CD4-positive, alpha-beta T cell treated with Interleukin-4 for 1 hour (primary cell): ENCODE data around the gene MCM7.
"Not testable (repeated sequence)": the region's sequence is repeated elsewhere in the genome, so short reads cannot be mapped to it uniquely, and the experiment has no call there.

Experiments used
- DNase-seq, 2 donors: peaks; one replicate each; pipeline ENCODE4 v3.0.0-alpha.2; 2020 to 2022

The MCM7 gene

DNA sequence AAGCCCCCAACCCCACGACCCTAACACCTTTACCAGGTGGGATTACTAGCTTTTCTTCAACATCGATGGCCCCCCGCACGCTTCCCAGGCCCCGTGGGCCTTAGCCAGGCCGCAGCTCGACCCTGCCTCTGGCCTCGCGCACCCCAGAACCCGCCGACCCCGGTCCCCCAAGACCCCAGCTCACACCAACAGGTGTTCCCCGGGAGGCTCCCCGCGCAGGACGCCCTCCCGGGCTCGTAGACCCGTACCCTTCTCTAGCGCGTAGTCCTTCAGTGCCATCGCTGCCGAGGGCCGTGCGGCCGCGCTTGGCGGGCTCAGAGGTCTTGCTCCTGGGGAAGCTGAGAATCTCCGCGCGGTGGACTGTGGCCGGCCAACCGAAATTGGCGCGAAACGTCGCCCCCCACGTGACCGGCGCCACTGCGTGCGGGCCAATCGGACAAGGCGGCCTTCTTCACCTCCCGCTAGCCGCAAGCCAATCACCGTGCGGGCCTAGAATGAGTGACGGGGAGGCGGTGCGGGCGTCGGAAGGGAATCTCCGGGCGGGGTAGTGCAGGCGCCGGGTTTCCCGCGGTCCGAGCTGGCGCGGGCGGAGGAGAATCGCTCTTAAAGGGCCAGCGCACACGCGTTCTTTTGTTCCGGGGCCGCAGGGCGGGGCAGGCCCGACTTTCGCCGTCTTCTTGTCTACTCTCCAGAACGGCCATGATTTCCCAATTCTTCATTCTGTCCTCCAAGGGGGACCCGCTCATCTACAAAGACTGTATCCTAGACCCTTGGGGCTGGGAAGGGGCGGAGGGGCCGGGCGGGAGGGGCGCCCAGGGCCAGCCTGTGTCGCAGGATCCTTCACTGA lies at the start of gene MCM7, which contains the start of gene AP4M1:
Gene MCM7 (minus strand): TSS at position 382 of the 847 bp plus-strand sequence. CDS start 103 bp downstream, at position 279.
Gene AP4M1 (plus strand): TSS at position 628 of the 847 bp plus-strand sequence. CDS start 72 bp downstream, at position 700.
- peak; percentile 97 for DNase-seq

DNA sequence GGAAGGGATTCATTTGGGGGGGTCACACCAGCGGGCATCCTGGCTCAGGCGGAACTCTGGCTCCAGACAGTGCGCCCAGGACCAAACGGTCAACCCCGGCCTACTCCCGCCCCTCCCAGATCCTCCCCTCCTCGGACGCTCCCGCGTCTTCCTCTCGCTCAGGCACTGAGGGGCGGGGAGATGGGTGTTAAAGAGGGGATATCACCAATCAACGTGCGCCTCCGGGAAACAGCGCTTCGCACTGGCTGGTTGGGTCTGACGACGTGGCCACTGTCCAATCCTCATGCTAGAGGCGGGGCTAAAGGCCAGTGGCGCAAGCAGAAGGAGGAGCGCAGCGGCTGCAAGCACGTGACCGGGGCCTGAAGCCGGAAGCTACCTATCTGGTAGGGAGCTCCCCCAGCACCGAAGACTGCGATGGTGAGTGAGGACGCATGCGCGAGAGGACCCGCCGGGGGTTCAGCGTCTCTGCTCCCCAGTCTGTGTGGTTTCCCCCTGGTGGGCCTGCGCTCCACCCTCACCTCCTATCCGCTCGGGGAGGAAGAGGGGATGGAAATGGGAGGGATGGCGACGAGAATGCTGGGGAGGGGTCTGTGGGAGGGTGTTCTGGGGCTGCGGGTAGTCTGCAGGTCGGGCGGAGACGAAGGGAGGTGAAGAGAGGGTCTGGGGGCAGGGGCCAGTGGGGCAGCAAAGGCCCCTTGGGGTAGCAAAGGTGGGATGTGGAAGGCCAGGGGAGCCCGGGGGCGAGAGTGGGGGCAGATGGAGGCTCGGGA lies 47.5 kb upstream of the MCM7 start, which contains the start of gene LAMTOR4:
Gene LAMTOR4 (plus strand): TSS at position 360 of the 770 bp plus-strand sequence. CDS start 55 bp downstream, at position 415.
- DNase-seq = peak; percentile 99 to 100

DNA sequence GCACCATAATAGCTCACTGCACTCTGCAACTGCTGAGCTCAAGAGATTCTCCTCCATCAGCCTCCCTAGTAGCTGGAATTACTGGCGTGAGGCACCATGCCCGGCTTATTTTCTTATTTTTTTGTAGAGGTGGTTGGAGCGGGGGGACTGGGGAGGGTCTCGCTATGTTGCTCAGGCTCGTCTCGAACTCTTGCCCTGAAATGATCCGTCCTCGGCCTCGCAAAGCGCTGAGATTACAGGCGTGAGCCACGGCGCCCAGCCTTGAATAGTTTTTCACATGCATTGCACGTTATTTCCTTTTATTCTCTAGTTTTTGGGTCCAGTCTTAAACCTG lies 47.0 kb upstream of the MCM7 start:
- no peak for DNase-seq

DNA sequence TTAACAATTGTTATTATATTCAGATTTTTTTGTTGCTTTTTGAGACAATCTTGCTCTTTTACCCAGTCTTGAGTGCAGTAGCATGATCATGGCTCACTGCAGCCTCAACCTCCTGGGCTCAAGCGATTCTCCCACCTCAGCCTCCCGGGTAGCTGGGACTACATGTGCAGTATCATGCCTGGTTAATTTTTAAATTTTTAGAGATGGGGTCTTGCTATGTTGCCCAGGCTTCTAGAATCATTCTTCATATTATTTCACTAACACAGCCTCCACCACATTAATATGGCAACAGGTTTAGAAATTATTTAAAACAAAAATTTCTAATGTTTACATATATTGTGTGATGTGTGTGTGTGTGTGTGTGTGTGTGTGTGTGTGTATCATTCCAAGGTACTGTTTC lies 46.1 kb upstream of the MCM7 start:
- DNase-seq = no peak

DNA sequence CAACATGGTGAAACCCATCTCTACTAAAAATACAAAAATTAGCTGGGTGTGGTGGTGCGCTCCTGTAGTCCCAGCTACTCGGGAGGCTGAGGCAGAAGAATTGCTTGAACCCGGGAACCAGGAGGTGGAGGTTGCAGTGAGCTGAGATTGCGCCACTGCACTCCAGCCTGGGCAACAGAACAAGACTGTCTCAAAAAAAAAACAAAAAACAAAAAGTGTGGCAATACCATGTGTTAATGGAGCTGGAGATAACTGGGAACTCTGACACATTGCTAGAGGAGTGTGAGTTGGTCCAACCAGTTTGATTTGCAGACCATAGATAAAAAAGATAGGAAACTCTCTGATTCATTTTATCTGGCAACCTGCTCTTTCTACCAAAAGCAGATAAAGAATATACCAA lies 45.2 kb upstream of the MCM7 start:
- not testable (repeated sequence) for DNase-seq

DNA sequence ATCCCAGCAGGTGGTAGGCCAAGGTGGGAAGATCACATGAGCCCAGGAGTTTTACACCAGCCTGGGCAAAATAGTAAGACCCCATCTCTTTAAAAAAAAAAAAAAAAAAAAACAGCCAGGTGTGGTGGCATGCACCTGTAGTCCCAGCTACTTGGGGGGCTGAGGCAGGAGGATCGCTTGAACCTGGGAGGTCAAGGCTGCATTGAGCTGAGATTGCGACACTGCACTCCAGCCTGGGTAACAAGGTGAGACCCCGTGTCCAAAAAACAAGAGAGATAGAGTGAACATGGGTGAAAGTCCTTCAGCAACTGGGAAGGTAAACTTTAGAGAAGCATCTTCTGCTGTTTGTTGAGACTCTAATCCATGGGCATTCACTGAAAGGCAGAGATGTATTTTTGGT lies 41.3 kb upstream of the MCM7 start:
- no peak for DNase-seq

DNA sequence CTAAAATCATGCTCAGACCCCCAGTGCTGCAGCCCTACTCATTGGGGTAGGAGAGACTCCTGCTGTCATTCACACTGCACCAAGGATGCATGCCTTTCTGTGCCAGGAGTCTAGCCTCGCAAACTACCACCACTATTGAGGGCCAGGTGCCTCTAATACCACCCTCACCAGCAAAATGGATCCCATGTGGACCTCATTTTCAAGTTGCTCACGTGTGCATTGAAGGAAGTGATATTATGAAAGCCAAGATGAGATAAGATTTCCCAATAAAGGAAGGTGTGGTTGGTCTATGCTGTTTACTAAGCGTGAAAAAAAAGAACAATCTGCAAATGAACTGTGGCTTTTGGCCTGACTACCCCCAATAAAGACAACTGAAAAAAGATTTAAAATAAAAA lies 40.4 kb upstream of the MCM7 start:
- no peak for DNase-seq

DNA sequence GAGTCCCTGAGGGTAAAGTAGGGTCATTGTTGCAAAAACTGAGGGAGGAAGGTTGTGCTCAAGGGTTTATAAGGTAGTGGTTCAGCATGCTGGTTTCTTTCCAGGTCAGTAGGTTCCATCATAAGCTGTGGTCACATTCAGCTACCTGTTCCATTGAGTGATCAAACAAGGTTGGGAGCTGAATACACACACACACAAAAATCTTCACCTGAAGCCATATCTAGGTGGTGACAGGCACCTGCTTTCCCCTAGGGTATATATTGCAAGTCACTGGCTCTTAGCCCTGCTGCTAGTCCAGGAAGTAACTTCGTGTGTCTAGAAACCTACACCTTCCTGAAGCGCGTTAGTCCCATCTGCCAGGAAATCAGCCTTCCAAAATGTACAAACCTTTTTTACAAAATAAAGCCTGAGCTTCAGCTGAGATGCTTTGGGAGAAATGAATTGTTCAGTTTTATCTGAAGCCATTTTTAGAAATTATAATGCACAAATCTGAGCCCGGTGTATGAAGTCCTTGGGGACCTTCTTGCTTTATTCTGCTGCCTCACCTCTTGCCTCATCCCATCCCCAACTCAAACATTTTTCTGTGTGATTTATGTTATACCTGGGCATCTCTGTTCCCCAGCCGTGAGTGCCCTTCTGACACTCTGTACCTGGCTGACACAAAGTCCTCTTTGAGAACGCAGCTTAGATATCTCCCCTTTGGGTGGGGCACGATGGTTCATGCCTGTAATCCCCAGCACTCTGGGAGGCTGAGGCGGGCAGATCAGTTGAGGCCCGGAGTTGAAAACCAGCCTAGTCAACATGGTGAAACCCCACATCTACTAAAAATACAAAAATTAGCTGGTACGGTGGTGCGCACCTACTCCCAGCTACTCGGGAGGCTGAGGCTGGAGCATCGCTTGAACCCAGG lies 36.9 kb upstream of the MCM7 start:
- DNase-seq = no peak

DNA sequence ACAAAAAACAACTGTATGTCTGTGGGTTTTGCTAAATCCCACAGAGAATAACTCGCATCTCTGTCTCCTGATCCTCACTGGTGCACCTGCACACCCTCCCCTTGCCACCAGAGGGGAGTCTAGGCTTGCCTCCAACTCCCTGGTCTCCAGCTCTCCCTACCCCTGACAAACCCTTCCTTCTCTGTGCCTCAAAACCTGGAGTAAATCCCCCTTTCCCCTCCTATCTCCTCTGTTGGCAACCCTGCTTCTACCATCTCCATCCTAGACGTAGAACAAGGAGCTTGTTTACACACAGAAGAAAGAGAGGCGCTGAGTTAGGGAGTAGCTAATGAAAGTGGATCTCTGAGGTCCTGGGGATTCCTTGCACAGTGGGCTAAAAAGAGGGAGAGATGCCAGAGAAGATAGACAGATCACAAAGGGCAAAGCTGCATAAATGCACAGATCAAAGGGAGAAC lies 31.5 kb upstream of the MCM7 start:
- peak; percentile 77 for DNase-seq

DNA sequence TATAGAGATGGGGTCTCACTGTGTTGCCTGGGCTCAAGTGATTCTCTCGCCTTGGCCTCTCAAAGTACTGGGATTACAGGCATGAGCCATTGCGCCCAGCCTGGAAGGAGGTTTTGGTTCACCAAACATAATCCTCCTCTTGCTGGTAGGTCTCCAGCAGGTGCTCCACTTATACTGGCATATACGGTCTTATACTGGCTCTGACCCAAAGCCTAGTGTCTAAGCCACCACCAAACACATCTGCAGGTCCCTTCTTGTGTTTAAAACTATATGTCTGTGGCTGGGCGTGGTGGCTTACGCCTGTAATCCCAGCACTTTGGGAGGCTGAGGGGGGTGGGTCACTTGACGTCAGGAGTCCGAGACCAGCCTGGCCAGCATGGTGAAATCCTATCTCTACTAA lies 30.9 kb upstream of the MCM7 start:
- no peak for DNase-seq

DNA sequence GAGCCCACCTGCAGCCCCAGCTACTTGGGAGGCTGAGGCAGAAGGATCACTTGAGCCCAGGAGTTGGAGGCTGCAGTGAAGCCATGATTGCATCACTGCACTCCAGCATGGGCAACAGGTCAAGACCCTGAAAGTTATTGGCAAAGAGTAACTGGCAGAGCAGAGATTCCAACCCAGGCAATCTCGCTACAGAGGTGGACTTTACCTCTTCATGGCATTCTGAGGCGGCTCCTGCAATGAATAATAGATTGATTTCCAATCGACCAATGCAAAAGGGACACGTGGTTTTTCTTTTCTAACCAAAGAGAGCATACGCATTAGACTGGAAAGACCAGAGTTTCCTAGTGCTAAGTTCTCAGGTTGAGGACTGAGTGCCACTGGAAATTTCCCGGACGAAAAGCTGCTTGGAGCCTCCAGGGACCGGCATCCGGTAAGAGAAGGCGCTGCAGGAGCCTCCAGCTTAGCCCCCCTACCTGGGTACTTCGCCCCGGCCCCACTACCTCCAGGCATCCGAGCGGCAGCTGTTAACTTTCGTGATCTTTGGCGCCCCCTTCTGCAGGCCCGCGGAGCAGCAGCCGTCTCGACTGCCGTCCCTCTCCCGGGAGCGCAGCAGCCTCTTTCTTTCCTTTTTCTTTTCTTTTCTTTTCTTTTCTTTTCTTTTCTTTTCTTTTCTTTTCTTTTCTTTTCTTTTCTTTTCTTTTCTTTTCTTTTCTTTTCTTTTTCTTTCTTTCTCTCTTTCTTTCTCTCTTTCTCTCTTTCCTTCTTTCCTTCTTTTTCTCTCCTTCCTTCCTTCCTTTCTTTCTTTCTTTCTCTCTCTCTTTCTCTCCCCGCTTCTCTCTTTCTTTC lies 29.6 kb upstream of the MCM7 start:
- peak; percentile 83 to 84 for DNase-seq

DNA sequence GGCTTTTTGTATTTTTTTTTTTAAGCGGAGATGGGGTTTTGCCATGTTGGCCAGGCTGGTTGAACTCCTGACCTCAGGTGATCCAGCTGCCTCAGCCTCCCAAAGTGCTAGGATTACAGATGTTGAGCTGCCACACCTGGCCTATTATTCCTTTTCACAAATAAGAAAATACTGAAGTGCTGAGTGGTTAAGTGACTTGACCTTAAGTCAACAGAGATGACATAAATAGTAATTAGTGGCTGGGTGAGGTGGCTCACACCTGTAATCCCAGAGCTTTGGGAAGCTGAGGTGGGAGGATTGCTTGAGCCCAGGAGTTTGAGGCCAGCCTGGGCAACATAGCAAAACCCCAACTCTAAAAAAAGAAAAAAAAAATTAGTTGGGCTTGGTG lies 29.0 kb upstream of the MCM7 start:
- not testable (repeated sequence) for DNase-seq

DNA sequence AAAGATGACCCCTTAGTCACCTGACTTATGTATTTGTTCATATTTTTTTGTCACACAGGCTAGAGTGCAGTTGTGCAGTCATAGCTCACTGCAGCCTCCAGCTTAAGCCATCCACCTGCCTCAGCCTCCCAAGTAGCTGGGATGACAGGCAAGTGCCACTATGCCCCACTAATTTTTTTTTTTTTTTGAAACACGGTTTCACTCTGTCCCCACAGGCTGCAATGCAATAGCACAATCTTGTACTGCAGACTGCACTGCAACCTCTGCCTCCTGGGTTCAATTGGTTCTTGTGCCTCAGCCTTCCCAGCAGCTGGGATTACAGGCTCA lies 27.4 kb upstream of the MCM7 start:
- no peak for DNase-seq

DNA sequence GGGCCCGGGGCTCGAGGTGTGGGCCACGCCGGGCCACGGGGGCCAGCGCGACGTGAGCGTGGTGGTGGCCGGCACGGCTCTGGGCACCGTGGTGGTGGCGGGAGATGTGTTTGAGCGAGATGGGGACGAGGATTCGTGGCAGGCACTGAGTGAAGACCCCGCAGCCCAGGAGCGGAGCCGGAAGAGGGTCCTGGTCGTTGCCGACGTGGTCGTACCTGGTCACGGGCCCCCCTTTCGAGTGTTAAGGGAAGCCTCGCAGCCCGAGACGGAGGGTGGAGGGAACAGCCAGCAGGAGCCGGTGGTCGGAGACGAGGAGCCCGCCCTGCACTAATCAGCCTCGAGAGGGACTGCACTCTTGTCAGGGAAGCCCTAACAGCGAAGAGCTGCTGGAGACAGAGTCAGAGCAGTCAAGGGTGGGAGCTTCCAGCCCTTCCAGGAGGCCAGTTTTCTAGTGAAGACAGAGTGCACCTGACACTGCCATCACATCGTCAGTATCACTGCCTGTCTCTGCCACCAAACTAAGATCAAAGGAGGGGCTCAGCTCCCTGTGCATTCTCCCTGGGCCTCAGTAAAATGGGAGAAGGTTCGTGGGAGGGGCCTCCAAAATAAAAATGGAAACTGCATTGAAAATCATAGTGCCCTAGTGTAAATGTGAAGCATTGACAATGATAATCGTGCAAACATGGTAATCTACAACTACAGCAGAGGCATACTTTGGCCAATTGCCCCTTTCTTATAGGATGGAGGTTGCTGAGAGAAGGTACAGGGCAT lies 26.9 kb upstream of the MCM7 start:
- DNase-seq = peak in 1 of 2 donors; percentile 25

DNA sequence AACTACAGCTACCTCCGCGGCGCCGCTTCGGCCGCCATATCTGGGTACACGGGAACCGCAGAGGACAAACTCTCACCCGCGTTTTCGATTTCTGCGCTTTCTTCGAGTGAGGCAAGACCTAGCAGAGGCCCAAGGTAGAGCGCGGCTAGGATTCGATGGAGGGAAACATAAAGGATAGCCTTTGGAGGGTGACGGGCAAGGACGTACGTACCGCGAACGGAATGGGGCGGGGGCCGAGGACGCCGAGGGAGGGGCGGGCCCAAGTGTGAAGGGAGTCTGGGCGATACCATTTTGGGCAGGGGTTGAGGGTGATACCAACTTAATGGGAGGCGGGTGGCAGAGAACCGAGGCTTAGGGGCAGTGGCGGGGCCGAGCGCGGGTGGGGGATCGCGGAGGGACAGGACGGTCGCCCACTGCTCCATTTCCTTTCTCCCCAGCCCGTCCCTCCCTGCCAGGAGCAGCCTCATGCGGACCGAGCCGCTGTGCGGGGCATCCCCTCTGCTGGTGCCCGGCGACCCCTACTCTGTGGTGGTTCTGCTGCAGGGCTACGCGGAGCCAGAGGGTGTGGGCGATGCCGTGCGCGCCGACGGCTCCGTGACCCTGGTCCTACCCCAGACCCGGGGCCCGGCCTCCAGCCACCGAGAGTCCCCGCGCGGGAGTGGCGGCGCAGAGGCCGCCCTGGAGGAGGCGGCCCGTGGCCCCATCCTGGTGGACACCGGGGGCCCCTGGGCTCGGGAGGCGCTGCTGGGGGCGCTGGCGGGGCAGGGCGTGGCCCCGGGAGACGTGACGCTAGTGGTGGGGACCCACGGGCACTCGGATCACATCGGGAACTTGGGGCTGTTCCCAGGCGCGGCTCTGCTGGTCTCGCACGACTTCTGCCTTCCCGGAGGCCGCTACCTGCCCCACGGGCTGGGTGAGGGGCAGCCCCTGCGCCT lies 26.0 kb upstream of the MCM7 start, which contains the start of gene MBLAC1:
Gene MBLAC1 (plus strand): TSS at position 37 of the 935 bp plus-strand sequence. CDS start 429 bp downstream, at position 466.
- peak; percentile 89 to 95 for DNase-seq

DNA sequence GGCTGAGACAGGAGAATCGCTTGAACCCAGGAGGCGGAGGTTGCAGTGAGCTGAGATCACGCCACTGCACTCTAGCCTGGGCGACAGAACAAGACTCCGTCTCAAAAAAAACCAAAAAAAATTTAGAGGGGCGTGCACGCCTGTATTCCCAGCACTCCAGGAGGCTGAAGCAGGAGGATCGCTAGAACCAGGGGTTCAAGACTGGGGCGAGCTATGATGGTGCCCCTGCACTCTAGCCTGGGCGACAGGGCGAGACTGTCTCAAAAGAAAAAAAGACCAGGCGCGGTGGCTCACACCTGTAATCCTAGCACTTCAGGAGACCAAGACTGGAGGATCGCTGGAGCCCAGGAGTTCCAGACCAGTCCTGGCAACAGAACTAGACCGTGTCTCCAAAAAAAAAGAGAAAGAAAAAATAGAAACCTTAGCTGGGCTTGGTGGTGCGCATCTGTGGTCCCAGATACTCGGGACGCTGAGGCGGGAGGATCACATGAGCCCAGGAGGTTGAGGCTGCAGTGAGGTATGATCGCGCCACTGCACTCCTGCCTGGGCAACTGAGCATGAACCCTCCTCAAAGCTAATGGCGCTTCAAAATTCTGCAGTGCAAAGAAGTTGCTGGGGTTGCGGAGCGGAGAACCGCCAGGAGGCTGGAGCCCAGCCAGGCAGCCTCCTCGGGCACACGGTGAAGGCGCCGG lies 25.2 kb upstream of the MCM7 start:
- no peak for DNase-seq

DNA sequence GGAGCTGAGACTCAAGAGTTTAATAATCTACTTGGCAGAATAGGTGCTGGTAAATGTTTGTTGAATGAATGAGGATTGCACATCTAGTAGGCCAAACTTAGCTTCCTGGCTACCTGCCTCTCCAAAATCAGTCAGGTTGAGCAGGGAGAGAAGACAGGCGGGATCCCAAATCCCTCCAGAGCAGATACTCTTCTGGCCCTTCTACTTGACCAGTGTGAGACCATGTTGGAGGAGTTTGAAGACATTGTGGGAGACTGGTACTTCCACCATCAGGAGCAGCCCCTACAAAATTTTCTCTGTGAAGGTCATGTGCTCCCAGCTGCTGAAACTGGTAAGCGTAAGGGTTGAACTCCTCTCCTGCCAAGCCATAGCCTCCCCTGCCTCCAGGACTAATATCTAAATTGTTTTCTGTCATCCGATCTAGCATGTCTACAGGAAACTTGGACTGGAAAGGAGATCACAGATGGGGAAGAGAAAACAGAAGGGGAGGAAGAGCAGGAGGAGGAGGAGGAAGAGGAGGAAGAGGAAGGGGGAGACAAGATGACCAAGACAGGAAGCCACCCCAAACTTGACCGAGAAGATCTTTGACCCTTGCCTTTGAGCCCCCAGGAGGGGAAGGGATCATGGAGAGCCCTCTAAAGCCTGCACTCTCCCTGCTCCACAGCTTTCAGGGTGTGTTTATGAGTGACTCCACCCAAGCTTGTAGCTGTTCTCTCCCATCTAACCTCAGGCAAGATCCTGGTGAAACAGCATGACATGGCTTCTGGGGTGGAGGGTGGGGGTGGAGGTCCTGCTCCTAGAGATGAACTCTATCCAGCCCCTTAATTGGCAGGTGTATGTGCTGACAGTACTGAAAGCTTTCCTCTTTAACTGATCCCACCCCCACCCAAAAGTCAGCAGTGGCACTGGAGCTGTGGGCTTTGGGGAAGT lies 23.4 kb upstream of the MCM7 start:
- no peak for DNase-seq

DNA sequence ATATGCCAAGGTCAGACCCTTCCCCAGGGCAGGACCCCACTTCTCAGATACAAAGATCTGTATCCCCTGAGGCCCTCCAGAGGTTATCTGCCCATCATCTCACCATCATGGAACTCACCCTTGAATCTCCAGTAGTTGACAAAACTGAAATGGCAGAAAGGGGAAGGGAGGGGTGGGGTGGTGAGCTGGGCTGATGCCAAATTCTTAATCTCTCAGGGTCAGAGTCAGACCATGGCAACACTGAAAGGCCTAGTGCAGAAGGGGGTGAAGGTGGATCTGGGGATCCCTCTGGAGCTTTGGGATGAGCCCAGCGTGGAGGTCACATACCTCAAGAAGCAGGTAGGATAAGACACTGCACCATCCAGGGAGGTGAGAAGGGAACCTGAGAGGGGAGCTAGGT lies 21.4 kb upstream of the MCM7 start:
- no peak for DNase-seq
